ENCODE results near the gene SLIT3.

Gene SLIT3

GRCh38 chr5:168879331-168879730, 421.6 kb downstream of the SLIT3 start:
- Histone ChIP-seq H3K27me3 (ENCODE audit: low read length) (no peaks in the 10 kb centered on the region), H3K4me3 (ENCODE audit: insufficient read depth, low read length, poor library complexity, severe bottlenecking) (no peak overlapping the region), H3K36me3 (ENCODE audit: low read length) (no peaks in the 10 kb centered on the region), H3K9me2 (replicated peaks; ENCODE audit: insufficient read depth, low read length) (no peaks in the 10 kb centered on the region), H4K20me1 (ENCODE audit: low read depth, low read length) (no peaks in the 10 kb centered on the region), H3K9ac (ENCODE audit: low read length) (no peak overlapping the region), H3K79me2 (ENCODE audit: insufficient read depth, low read length) (no peaks in the 10 kb centered on the region), H3K4me2 (ENCODE audit: low read depth, low read length, poor library complexity, severe bottlenecking) (no peak overlapping the region), H3F3A (ENCODE audit: insufficient read depth) (no peaks in the 10 kb centered on the region), H3K9me3 (ENCODE audit: insufficient read depth, low read length) (no peaks in the 10 kb centered on the region), H2AFZ (ENCODE audit: low read depth, low read length, severe bottlenecking) (no peak overlapping the region), H3K27ac (ENCODE audit: low read depth, low read length) (no peak overlapping the region)
- TF ChIP-seq EZH2phosphoT487 (conservative IDR thresholded peaks at IDR 0.05; ENCODE audit: low read length) (no peak), CTCF (IDR thresholded peaks at IDR 0.05; ENCODE audit: insufficient read depth, low read length, poor library complexity, severe bottlenecking) (no peak)

GRCh38 chr5:168878135-168878745, 422.7 kb downstream of the SLIT3 start:
- Histone ChIP-seq H3F3A (ENCODE audit: insufficient read depth) (no peaks in the 10 kb centered on the region), H3K9me2 (replicated peaks; ENCODE audit: insufficient read depth, low read length) (no peaks in the 10 kb centered on the region), H4K20me1 (ENCODE audit: low read depth, low read length) (no peaks in the 10 kb centered on the region), H3K9ac (ENCODE audit: low read length) (no peak overlapping the region), H3K36me3 (ENCODE audit: low read length) (no peaks in the 10 kb centered on the region), H3K4me2 (ENCODE audit: low read depth, low read length, poor library complexity, severe bottlenecking) (no peak overlapping the region), H3K9me3 (ENCODE audit: insufficient read depth, low read length) (no peaks in the 10 kb centered on the region), H2AFZ (ENCODE audit: low read depth, low read length, severe bottlenecking) (no peak overlapping the region), H3K27ac (ENCODE audit: low read depth, low read length) (no peak overlapping the region), H3K79me2 (ENCODE audit: insufficient read depth, low read length) (no peaks in the 10 kb centered on the region), H3K27me3 (ENCODE audit: low read length) (no peaks in the 10 kb centered on the region), H3K4me3 (ENCODE audit: insufficient read depth, low read length, poor library complexity, severe bottlenecking) (no peak overlapping the region)
- TF ChIP-seq CTCF (IDR thresholded peaks at IDR 0.05; ENCODE audit: insufficient read depth, low read length, poor library complexity, severe bottlenecking): no peak
- no peak for TF ChIP-seq EZH2phosphoT487 (conservative IDR thresholded peaks at IDR 0.05; ENCODE audit: low read length)

GRCh38 chr5:168877132-168877892, 423.6 kb downstream of the SLIT3 start:
- TF ChIP-seq CTCF (IDR thresholded peaks at IDR 0.05; ENCODE audit: insufficient read depth, low read length, poor library complexity, severe bottlenecking) (no peak), EZH2phosphoT487 (conservative IDR thresholded peaks at IDR 0.05; ENCODE audit: low read length) (no peak)
- H3K9me2 ChIP-seq (replicated peaks; ENCODE audit: insufficient read depth, low read length): no peaks in the 10 kb centered on the region
- H3K4me3 ChIP-seq (ENCODE audit: insufficient read depth, low read length, poor library complexity, severe bottlenecking): no peak overlapping the region
- no peak overlapping the region for H3K9ac ChIP-seq (ENCODE audit: low read length)
- no peaks in the 10 kb centered on the region for H3K27me3 ChIP-seq (ENCODE audit: low read length)
- no peaks in the 10 kb centered on the region for H3K36me3 ChIP-seq (ENCODE audit: low read length)
- H3F3A ChIP-seq (ENCODE audit: insufficient read depth): no peaks in the 10 kb centered on the region
- H3K4me2 ChIP-seq (ENCODE audit: low read depth, low read length, poor library complexity, severe bottlenecking): no peak overlapping the region
- H3K79me2 ChIP-seq (ENCODE audit: insufficient read depth, low read length): no peaks in the 10 kb centered on the region
- H4K20me1 ChIP-seq (ENCODE audit: low read depth, low read length): no peaks in the 10 kb centered on the region
- no peak overlapping the region for H2AFZ ChIP-seq (ENCODE audit: low read depth, low read length, severe bottlenecking)
- H3K27ac ChIP-seq (ENCODE audit: low read depth, low read length): no peak overlapping the region
- H3K9me3 ChIP-seq (ENCODE audit: insufficient read depth, low read length): no peaks in the 10 kb centered on the region

Measured in SU-DHL-6 (cell line).